ENCODE results near the gene SMCHD1. TPM values are rescaled to one million over a fixed set of nuclear protein-coding genes. Genes with fewer than 3 reads are reported as not detected.

Gene SMCHD1
- total and polyA plus RNA-seq, 2 experiments from 2014 or later, result 7.7 to 39.0 TPM

- peaks cover 3% of the 10 kb centered on the region; the same call in 1 of the 3 replicates for H3K36me3 Mint-ChIP-seq (ENCODE audit: low read depth)
- no peak overlapping the region for H2AFZ ChIP-seq
- H4K20me1 ChIP-seq (replicated peaks; ENCODE audit: insufficient read depth), result peaks cover 4% of the 10 kb centered on the region
- no peak overlapping the region for H3K4me3 Mint-ChIP-seq
- peaks cover 14% of the 10 kb centered on the region for H3K4me1 ChIP-seq (ENCODE audit: insufficient read depth)
- H3K4me1 Mint-ChIP-seq, result peaks cover 17% of the 10 kb centered on the region
- H3K79me2 ChIP-seq (replicated peaks; ENCODE audit: insufficient read depth), result peaks cover 9% of the 10 kb centered on the region
- peaks cover 34% of the 10 kb centered on the region for H3K27me3 Mint-ChIP-seq (ENCODE audit: insufficient read depth, low read depth, poor library complexity)
- H3F3A ChIP-seq (replicated peaks; ENCODE audit: low read depth), result no peaks in the 10 kb centered on the region; the same call in 1 of the 2 replicates
- H3K9me3 Mint-ChIP-seq, result no peaks in the 10 kb centered on the region
- no peaks in the 10 kb centered on the region for H3K9me2 ChIP-seq (ENCODE audit: insufficient read depth)
- H3K36me3 ChIP-seq (ENCODE audit: insufficient read depth), result no peaks in the 10 kb centered on the region
- no peak for ATAC-seq
- DNase-seq (ENCODE audit: low spot score), result no peak
- peaks cover 64% of the 10 kb centered on the region for H3K27me3 ChIP-seq (ENCODE audit: insufficient read depth)
- H3K4me3 ChIP-seq, result no peak overlapping the region
- H3K27ac ChIP-seq (ENCODE audit: low read depth), result no peak overlapping the region
- no peak overlapping the region for H3K27ac Mint-ChIP-seq
- no peak overlapping the region for H3K4me2 ChIP-seq
- no peak for TF ChIP-seq ETS1 (IDR thresholded peaks at IDR 0.05)
- TF ChIP-seq EZH2 (IDR thresholded peaks at IDR 0.05; ENCODE audit: low read depth, unreplicated experiment), result no peak
- TF ChIP-seq NANOG (IDR thresholded peaks at IDR 0.05; ENCODE audit: borderline replicate concordance), result no peak
- TF ChIP-seq REST (IDR thresholded peaks at IDR 0.05; ENCODE audit: unreplicated experiment), result no peak
- TF ChIP-seq ZNF331 (CRISPR knock-in tag; IDR thresholded peaks at IDR 0.05; ENCODE audit: low read depth), result no peak
- TF ChIP-seq ZNF462 (CRISPR knock-in tag; IDR thresholded peaks at IDR 0.05), result no peak
- no peak for TF ChIP-seq EZH2phosphoT487 (IDR thresholded peaks at IDR 0.05; ENCODE audit: unreplicated experiment)
- no peak for TF ChIP-seq POLR2AphosphoS5 (IDR thresholded peaks at IDR 0.05; ENCODE audit: low read depth)
- no peak for TF ChIP-seq CREB1 (CRISPR knock-in tag; IDR thresholded peaks at IDR 0.05; ENCODE audit: low read depth)
- TF ChIP-seq ZNF114 (CRISPR knock-in tag; IDR thresholded peaks at IDR 0.05), result no peak
These were observed 3.5 kb upstream of the SMCHD1 start for GRCh38 chr18:2651981-2652380.
